ENCODE measurements around the gene F12. TPM values are rescaled to one million over a fixed set of nuclear protein-coding genes. Genes with fewer than 3 reads are reported as not detected.

F12 gene
- total RNA-seq, 1 experiment from 2014 or later: 30.0 TPM

DNA sequence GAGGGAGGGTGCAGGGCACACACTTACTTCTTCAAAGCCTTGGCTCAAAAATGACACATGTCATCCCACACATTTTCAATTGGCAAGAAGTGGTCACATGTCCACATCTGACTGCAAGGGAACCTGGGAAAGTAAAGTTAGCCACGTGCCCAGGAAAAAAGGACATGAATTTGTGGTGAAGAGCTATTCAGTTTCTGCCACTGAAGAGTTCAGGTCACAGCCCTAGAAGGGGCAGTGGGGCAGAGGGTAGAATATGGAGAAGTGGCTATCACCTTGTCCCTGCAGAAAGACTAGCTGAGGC is 53.5 kb downstream of the F12 start:
- Histone ChIP-seq H3K27ac (ENCODE audit: low read depth, low read length) (no peak overlapping the region), H3K9me2 (ENCODE audit: insufficient read depth) (no peaks in the 10 kb centered on the region), H3K27me3 (ENCODE audit: insufficient read depth, low read length) (no peaks in the 10 kb centered on the region), H3K79me2 (ENCODE audit: insufficient read depth, low read length) (peaks cover 6% of the 10 kb centered on the region), H3K36me3 (ENCODE audit: control insufficient read depth in 1 of 2, insufficient read depth in 2 of 2, low read length in 2 of 2) (no peaks in the 10 kb centered on the region), H3K9ac (ENCODE audit: low read length) (no peak overlapping the region), H3K9me3 (ENCODE audit: control insufficient read depth in 1 of 2, insufficient read depth in 1 of 2, low read depth in 1 of 2, low read length in 2 of 2) (peaks cover 0 to 4% of the 10 kb centered on the region in 2 experiments; a peak in 1 of 4 replicates), H4K20me1 (ENCODE audit: insufficient read depth) (no peaks in the 10 kb centered on the region), H3K4me2 (ENCODE audit: low read length) (no peak overlapping the region), H3K4me1 (ENCODE audit: control insufficient read depth in 1 of 2, insufficient read depth in 2 of 2, low read length in 2 of 2) (peaks cover 4 to 12% of the 10 kb centered on the region in 2 experiments; a peak in 2 of 4 replicates), H3K4me3 (replicated peaks in 1 of 2; ENCODE audit: low read depth in 1 of 2, low read length in 2 of 2) (no peak overlapping the region), H2AFZ (ENCODE audit: low read depth, low read length, poor library complexity, severe bottlenecking) (no peak overlapping the region)
- TF ChIP-seq ZFX (IDR thresholded peaks at IDR 0.05) (no peak), EZH2phosphoT487 (IDR thresholded peaks at IDR 0.05; ENCODE audit: borderline replicate concordance) (no peak), YY1 (IDR thresholded peaks at IDR 0.05; ENCODE audit: extremely low read depth, insufficient replicate concordance, low read depth, low read length) (no peak), ELF1 (IDR thresholded peaks at IDR 0.05; ENCODE audit: borderline replicate concordance, low read depth) (no peak), ZNF274 (IDR thresholded peaks at IDR 0.05; ENCODE audit: low read depth, low read length) (no peak), POLR2AphosphoS5 (IDR thresholded peaks at IDR 0.05; ENCODE audit: low read depth, low read length) (no peak), POLR2A (IDR thresholded peaks at IDR 0.05; ENCODE audit: borderline replicate concordance, extremely low read depth, insufficient read depth, insufficient read length) (no peak), SP1 (IDR thresholded peaks at IDR 0.05; ENCODE audit: low read depth) (no peak), EGR1 (IDR thresholded peaks at IDR 0.05; ENCODE audit: low read depth) (no peak), CEBPB (IDR thresholded peaks at IDR 0.05; ENCODE audit: low read depth) (no peak), TCF7L2 (IDR thresholded peaks at IDR 0.05; ENCODE audit: borderline replicate concordance, extremely low read depth, insufficient read depth, insufficient read length) (no peak), FOSL1 (IDR thresholded peaks at IDR 0.05; ENCODE audit: low read depth) (no peak), SRF (IDR thresholded peaks at IDR 0.05; ENCODE audit: low read depth) (no peak), SIN3A (IDR thresholded peaks at IDR 0.05; ENCODE audit: low read depth) (no peak), RAD21 (IDR thresholded peaks at IDR 0.05; ENCODE audit: low read depth) (no peak)
- TF ChIP-seq, protein P1, sequence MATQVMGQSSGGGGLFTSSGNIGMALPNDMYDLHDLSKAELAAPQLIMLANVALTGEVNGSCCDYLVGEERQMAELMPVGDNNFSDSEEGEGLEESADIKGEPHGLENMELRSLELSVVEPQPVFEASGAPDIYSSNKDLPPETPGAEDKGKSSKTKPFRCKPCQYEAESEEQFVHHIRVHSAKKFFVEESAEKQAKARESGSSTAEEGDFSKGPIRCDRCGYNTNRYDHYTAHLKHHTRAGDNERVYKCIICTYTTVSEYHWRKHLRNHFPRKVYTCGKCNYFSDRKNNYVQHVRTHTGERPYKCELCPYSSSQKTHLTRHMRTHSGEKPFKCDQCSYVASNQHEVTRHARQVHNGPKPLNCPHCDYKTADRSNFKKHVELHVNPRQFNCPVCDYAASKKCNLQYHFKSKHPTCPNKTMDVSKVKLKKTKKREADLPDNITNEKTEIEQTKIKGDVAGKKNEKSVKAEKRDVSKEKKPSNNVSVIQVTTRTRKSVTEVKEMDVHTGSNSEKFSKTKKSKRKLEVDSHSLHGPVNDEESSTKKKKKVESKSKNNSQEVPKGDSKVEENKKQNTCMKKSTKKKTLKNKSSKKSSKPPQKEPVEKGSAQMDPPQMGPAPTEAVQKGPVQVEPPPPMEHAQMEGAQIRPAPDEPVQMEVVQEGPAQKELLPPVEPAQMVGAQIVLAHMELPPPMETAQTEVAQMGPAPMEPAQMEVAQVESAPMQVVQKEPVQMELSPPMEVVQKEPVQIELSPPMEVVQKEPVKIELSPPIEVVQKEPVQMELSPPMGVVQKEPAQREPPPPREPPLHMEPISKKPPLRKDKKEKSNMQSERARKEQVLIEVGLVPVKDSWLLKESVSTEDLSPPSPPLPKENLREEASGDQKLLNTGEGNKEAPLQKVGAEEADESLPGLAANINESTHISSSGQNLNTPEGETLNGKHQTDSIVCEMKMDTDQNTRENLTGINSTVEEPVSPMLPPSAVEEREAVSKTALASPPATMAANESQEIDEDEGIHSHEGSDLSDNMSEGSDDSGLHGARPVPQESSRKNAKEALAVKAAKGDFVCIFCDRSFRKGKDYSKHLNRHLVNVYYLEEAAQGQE (IDR thresholded peaks at IDR 0.05; ENCODE audit: low read depth): no peak
- TF ChIP-seq, protein P2, sequence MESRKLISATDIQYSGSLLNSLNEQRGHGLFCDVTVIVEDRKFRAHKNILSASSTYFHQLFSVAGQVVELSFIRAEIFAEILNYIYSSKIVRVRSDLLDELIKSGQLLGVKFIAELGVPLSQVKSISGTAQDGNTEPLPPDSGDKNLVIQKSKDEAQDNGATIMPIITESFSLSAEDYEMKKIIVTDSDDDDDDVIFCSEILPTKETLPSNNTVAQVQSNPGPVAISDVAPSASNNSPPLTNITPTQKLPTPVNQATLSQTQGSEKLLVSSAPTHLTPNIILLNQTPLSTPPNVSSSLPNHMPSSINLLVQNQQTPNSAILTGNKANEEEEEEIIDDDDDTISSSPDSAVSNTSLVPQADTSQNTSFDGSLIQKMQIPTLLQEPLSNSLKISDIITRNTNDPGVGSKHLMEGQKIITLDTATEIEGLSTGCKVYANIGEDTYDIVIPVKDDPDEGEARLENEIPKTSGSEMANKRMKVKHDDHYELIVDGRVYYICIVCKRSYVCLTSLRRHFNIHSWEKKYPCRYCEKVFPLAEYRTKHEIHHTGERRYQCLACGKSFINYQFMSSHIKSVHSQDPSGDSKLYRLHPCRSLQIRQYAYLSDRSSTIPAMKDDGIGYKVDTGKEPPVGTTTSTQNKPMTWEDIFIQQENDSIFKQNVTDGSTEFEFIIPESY (IDR thresholded peaks at IDR 0.05; ENCODE audit: extremely low read depth, insufficient replicate concordance, low read length): no peak
- TF ChIP-seq, protein P3, sequence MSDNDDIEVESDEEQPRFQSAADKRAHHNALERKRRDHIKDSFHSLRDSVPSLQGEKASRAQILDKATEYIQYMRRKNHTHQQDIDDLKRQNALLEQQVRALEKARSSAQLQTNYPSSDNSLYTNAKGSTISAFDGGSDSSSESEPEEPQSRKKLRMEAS (IDR thresholded peaks at IDR 0.05): no peak
- DNase-seq (ENCODE audit: low read depth, low spot score) (no peak), ATAC-seq (no peak)
- ChIA-PET POLR2A (no interaction called here), CTCF (interaction anchor here (3.2 kb wide), 1 partner anchor 14 kb away, joined by 15 read pairs; no protein-coding TSS in a partner anchor), RAD21 (ENCODE audit: low non-redundant PET in 1 of 2, low total read pairs in 2 of 2, uncharacterized antibody in 2 of 2, unreplicated experiment in 2 of 2) (no interaction called here)
- BruUV-seq (replicated peaks): no TSS peak
- intact Hi-C loops (cut with micrococcal nuclease): no loop called here
